HCT116 (cell line): ENCODE measurements around the gene STC2.

Experiments used
- EGR1 ChIP-seq: IDR thresholded peaks from 2 replicates; pipeline ENCODE4 v1.6.1; 2012; ENCODE audit warnings: low read depth
- ELF1 ChIP-seq: IDR thresholded peaks from 2 replicates; pipeline ENCODE4 v1.6.1; 2012; ENCODE audit warnings: low read depth, borderline replicate concordance
- JUND ChIP-seq: IDR thresholded peaks from 2 replicates; pipeline ENCODE4 v1.6.1; 2012
- POLR2A ChIP-seq: IDR thresholded peaks from 2 replicates; pipeline ENCODE4 v1.7.0; 2011; ENCODE audit warnings: borderline replicate concordance; ENCODE audit not compliant: insufficient read depth, insufficient read length; ENCODE audit errors: extremely low read depth
- POLR2AphosphoS5 ChIP-seq: IDR thresholded peaks from 2 replicates; pipeline ENCODE4 v1.6.1; 2011; ENCODE audit warnings: mild to moderate bottlenecking, low read depth, low read length, moderate library complexity
- SRF ChIP-seq: IDR thresholded peaks from 2 replicates; pipeline ENCODE4 v1.6.1; 2012; ENCODE audit warnings: low read depth
- YY1 ChIP-seq: IDR thresholded peaks from 2 replicates; pipeline ENCODE4 v1.6.1; 2011; ENCODE audit warnings: low read length, low read depth, moderate library complexity, mild to moderate bottlenecking; ENCODE audit not compliant: insufficient replicate concordance; ENCODE audit errors: extremely low read depth
- TF ChIP-seq, protein P1 (sequence below): IDR thresholded peaks from 2 replicates; pipeline ENCODE4 v1.6.1; 2012
- TF ChIP-seq, protein P2 (sequence below), 3 experiments: fragments of 200-600 bp in 1 of 3; sonication (generic) in 1 of 3; IDR thresholded peaks in 2 of 3; conservative IDR thresholded peaks in 1 of 3; 2 replicates each; pipeline ENCODE4 v1.5.1; 2012 to 2017; ENCODE audit warnings: low read depth in 2 of 3, low read length in 2 of 3, antibody characterized with exemption in 1 of 3, borderline replicate concordance in 1 of 3, control low read depth in 1 of 3, mild to moderate bottlenecking in 1 of 3, mixed read lengths in 1 of 3, mixed run types in 1 of 3, moderate library complexity in 1 of 3; ENCODE audit not compliant: insufficient read depth in 1 of 3
- TF ChIP-seq, protein P3 (sequence below): IDR thresholded peaks from 2 replicates; pipeline ENCODE4 v1.6.1; 2011; ENCODE audit warnings: mild to moderate bottlenecking, low read length, moderate library complexity; ENCODE audit not compliant: insufficient replicate concordance; ENCODE audit errors: extremely low read depth

DNA sequence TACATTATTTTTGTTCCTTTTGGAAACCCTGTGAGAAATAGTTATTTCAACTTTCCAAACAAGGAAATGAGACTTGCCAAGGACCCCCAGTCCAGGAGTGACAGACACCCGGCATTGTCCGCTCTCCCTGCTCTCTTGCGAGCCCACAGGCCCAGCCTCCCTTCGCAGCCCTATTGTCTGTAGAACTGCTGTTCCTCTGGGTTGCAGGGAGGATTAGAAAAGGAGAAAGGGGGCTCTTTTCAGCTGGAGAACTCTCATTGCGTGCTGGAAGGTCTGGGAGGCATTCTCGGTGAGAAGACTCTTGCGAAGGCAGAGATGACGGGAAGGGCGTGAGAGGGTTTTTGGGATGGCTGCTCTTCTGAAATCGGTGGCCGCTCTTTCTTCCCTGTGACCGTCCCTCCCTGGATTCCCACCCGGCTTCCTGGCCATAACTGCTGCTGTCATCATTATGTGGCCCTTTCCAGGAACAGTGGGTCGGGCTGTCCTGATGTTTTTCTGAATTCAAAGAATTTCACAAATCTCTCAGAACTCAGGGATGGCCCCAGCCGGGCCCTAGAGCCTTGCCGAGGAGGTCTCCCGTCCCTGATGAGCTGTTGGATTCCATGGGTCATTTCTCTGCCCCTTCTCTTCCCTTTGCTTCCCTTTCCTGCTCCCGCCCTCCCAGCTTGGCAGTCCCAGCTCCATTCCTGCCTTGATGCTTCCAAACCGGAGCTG lies 29.8 kb downstream of the STC2 start:
- TF ChIP-seq, protein P1, sequence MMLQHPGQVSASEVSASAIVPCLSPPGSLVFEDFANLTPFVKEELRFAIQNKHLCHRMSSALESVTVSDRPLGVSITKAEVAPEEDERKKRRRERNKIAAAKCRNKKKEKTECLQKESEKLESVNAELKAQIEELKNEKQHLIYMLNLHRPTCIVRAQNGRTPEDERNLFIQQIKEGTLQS, result no peak
- TF ChIP-seq EGR1 (no peak), POLR2A (no peak), JUND (no peak), YY1 (no peak), POLR2AphosphoS5 (no peak), SRF (no peak), ELF1 (no peak)
- TF ChIP-seq, protein P2, sequence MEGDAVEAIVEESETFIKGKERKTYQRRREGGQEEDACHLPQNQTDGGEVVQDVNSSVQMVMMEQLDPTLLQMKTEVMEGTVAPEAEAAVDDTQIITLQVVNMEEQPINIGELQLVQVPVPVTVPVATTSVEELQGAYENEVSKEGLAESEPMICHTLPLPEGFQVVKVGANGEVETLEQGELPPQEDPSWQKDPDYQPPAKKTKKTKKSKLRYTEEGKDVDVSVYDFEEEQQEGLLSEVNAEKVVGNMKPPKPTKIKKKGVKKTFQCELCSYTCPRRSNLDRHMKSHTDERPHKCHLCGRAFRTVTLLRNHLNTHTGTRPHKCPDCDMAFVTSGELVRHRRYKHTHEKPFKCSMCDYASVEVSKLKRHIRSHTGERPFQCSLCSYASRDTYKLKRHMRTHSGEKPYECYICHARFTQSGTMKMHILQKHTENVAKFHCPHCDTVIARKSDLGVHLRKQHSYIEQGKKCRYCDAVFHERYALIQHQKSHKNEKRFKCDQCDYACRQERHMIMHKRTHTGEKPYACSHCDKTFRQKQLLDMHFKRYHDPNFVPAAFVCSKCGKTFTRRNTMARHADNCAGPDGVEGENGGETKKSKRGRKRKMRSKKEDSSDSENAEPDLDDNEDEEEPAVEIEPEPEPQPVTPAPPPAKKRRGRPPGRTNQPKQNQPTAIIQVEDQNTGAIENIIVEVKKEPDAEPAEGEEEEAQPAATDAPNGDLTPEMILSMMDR (IDR thresholded peaks at IDR 0.05 in 2 of 3, conservative IDR thresholded peaks at IDR 0.05 in 1 of 3; ENCODE audit: borderline replicate concordance in 1 of 3, insufficient read depth in 1 of 3, low read depth in 2 of 3, low read length in 2 of 3), result no peak
- TF ChIP-seq, protein P3, sequence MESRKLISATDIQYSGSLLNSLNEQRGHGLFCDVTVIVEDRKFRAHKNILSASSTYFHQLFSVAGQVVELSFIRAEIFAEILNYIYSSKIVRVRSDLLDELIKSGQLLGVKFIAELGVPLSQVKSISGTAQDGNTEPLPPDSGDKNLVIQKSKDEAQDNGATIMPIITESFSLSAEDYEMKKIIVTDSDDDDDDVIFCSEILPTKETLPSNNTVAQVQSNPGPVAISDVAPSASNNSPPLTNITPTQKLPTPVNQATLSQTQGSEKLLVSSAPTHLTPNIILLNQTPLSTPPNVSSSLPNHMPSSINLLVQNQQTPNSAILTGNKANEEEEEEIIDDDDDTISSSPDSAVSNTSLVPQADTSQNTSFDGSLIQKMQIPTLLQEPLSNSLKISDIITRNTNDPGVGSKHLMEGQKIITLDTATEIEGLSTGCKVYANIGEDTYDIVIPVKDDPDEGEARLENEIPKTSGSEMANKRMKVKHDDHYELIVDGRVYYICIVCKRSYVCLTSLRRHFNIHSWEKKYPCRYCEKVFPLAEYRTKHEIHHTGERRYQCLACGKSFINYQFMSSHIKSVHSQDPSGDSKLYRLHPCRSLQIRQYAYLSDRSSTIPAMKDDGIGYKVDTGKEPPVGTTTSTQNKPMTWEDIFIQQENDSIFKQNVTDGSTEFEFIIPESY, result no peak
